OCI-LY3 (cell line): Measurements from ENCODE around the gene KCTD2.
A peak's percentile ranks its signal among the peaks of the same experiment; 100 is the strongest.

ENCODE experiments used
- H2AFZ ChIP-seq: fragments of 200-600, 300-600 bp; shearing (Covaris generic); 2 replicates; pipeline ENCODE4 v1.6.0; 2014; ENCODE audit warnings: antibody characterized with exemption, low read depth, low read length
- H3K27ac ChIP-seq: fragments of 200-600, 300-600 bp; sonication (generic); 2 replicates; pipeline ENCODE4 v1.5.1; 2014; ENCODE audit warnings: mild to moderate bottlenecking, low read length, moderate library complexity, mixed read lengths
- H3K27me3 ChIP-seq: fragments of 200-600, 300-600 bp; sonication (generic); 2 replicates; pipeline ENCODE4 v1.6.1; 2014; ENCODE audit warnings: low read depth, low read length, mixed read lengths
- H3K36me3 ChIP-seq: fragments of 200-600, 300-600 bp; sonication (generic); replicated peaks from 2 replicates; pipeline ENCODE3; 2014; ENCODE audit warnings: low read depth, low read length, mixed read lengths
- H3K4me1 ChIP-seq: fragments of 300-600, 200-600 bp; sonication (generic); 2 replicates; pipeline ENCODE4 v1.6.1; 2014; ENCODE audit warnings: low read length, mixed read lengths
- H3K4me2 ChIP-seq: fragments of 200-600, 300-600 bp; sonication (generic); 2 replicates; pipeline ENCODE4 v1.6.1; 2014; ENCODE audit warnings: low read length, mixed read lengths
- H3K4me3 ChIP-seq: fragments of 300-600, 200-600 bp; sonication (generic); 2 replicates; pipeline ENCODE4 v1.5.1; 2014; ENCODE audit warnings: antibody characterized with exemption, mild to moderate bottlenecking, low read length, moderate library complexity
- H3K79me2 ChIP-seq: fragments of 300-600, 200-600 bp; shearing (Covaris generic); 2 replicates; pipeline ENCODE4 v1.6.1; 2014; ENCODE audit warnings: mild to moderate bottlenecking, low read length, mixed read lengths
- H3K9ac ChIP-seq: fragments of 300-600, 200-600 bp; shearing (Covaris generic); 2 replicates; pipeline ENCODE4 v1.6.0; 2014; ENCODE audit warnings: mild to moderate bottlenecking, low read length, moderate library complexity
- H3K9me3 ChIP-seq: fragments of 200-600, 300-600 bp; shearing (Covaris generic); 2 replicates; pipeline ENCODE4 v1.6.1; 2014; ENCODE audit warnings: low read length, mixed read lengths; ENCODE audit not compliant: insufficient read depth
- H4K20me1 ChIP-seq: fragments of 200-600, 300-600 bp; sonication (generic); 2 replicates; pipeline ENCODE4 v1.6.1; 2016; ENCODE audit warnings: low read length, mixed read lengths; ENCODE audit not compliant: insufficient read depth
- EZH2phosphoT487 ChIP-seq: fragments of 200-600 bp; shearing (Covaris generic); IDR thresholded peaks from 2 replicates; pipeline ENCODE4 v1.6.1; 2018; ENCODE audit warnings: antibody characterized with exemption, mixed run types, low read depth
- TF ChIP-seq, protein P1 (sequence below): fragments of 200-600, 300-600 bp; sonication (generic); IDR thresholded peaks from 2 replicates; pipeline ENCODE4 v1.5.1; 2014; ENCODE audit warnings: antibody characterized with exemption, low read length, low read depth

Gene KCTD2, protein sequence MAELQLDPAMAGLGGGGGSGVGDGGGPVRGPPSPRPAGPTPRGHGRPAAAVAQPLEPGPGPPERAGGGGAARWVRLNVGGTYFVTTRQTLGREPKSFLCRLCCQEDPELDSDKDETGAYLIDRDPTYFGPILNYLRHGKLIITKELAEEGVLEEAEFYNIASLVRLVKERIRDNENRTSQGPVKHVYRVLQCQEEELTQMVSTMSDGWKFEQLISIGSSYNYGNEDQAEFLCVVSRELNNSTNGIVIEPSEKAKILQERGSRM

DNA sequence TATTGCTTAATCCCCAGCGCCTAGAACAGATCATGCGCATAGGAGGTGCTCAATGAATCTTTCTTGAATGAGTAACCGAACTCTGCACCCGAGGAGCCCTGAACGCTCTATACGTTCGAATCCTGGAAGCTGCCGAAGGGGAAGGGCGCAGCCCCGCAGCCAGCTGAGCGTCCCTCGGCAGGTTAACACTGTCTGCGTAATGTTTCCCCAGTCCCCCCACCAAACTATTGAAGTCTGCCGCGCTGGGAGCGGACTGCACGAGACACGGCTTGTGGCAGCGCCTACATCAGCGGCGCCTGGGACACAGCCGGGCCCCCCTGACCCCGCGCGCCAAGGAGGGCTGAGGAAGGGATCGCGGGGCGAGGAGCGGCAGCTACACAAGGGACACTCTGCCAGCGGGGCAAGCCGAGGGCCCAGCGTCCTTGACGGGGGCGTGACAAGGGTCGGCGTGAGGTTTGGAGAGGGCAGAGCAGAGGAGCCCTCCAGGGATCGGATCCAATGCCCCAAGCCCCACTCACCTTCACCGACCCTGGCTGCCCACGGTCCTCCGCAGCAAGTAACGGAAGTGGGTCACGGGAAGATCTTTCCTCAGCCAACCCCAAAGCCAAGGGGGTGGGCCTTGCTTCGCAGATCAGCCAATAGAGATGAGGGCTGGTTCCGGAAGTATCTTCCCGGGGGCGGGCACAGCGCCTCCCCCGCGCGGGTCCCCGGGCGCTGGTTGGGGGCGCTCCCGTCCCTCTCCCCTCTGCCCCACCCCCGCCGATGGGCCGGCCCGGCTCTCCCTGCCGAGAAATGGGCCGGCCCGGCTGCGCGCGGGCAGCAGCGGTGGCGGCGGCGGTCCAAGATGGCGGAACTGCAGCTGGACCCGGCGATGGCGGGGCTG lies at the start of gene KCTD2, which contains the start of gene ATP5PD:
Gene KCTD2 (plus strand): TSS at position 819 of the 883 bp plus-strand sequence. CDS start 26 bp downstream, at position 845.
Gene ATP5PD (minus strand): TSS at position 563 of the 883 bp plus-strand sequence. CDS start 4,319 bp downstream, outside the sequence.
- H3K79me2 ChIP-seq = peaks cover 17% of the 10 kb centered on the region
- peak within 1 kb of the TSS; percentile 99 for H3K4me2 ChIP-seq

DNA sequence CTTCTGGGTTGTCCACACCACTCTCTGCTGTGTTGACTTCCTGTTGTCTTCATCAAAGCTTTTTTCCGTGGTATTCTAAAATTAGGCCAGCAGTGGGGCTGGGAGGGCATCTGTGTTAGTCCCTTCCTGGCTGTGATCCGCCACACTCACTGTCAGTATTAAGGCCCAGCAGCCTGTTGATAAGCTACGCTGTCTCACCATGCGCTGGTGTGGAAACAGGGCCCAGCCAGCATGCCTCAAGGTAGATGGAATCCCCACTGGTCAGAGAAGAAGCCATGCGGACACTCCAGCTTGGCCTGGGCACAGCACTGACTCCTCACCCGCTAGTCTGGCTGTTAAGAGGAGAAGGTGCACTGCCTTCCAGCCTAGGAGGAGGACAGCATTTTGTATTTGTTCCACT lies 48.2 kb upstream of the KCTD2 start:
- no peak overlapping the region for H3K4me2 ChIP-seq
- no peak overlapping the region for H3K4me3 ChIP-seq
- no peaks in the 10 kb centered on the region for H3K27me3 ChIP-seq
- H3K27ac ChIP-seq = no peak overlapping the region
- TF ChIP-seq, protein P1, sequence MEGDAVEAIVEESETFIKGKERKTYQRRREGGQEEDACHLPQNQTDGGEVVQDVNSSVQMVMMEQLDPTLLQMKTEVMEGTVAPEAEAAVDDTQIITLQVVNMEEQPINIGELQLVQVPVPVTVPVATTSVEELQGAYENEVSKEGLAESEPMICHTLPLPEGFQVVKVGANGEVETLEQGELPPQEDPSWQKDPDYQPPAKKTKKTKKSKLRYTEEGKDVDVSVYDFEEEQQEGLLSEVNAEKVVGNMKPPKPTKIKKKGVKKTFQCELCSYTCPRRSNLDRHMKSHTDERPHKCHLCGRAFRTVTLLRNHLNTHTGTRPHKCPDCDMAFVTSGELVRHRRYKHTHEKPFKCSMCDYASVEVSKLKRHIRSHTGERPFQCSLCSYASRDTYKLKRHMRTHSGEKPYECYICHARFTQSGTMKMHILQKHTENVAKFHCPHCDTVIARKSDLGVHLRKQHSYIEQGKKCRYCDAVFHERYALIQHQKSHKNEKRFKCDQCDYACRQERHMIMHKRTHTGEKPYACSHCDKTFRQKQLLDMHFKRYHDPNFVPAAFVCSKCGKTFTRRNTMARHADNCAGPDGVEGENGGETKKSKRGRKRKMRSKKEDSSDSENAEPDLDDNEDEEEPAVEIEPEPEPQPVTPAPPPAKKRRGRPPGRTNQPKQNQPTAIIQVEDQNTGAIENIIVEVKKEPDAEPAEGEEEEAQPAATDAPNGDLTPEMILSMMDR = no peak
- TF ChIP-seq EZH2phosphoT487 = no peak
- H2AFZ ChIP-seq = no peak overlapping the region
- no peak overlapping the region for H3K9ac ChIP-seq
- no peaks in the 10 kb centered on the region for H3K79me2 ChIP-seq
- no peaks in the 10 kb centered on the region for H4K20me1 ChIP-seq
- no peaks in the 10 kb centered on the region for H3K36me3 ChIP-seq
- no peaks in the 10 kb centered on the region for H3K9me3 ChIP-seq
- H3K4me1 ChIP-seq = no peaks in the 10 kb centered on the region

More for the DNA sequence above, at the start of gene KCTD2, which contains the start of gene ATP5PD:
- Histone ChIP-seq H2AFZ (0 out of 2 replicates have a peak within 1 kb of the TSS, but pooled peaks have one; percentile 62), H3K9me3 (no peaks in the 10 kb centered on the region), H3K36me3 (peaks cover 7% of the 10 kb centered on the region), H3K27ac (peak within 1 kb of the TSS; percentile 55), H3K9ac (peak within 1 kb of the TSS; percentile 85), H3K4me1 (peaks cover 19% of the 10 kb centered on the region), H3K4me3 (peak within 1 kb of the TSS; percentile 90), H3K27me3 (no peaks in the 10 kb centered on the region), H4K20me1 (no peaks in the 10 kb centered on the region)
- TF ChIP-seq EZH2phosphoT487 = no peak
- TF ChIP-seq, protein P1 = no peak

DNA sequence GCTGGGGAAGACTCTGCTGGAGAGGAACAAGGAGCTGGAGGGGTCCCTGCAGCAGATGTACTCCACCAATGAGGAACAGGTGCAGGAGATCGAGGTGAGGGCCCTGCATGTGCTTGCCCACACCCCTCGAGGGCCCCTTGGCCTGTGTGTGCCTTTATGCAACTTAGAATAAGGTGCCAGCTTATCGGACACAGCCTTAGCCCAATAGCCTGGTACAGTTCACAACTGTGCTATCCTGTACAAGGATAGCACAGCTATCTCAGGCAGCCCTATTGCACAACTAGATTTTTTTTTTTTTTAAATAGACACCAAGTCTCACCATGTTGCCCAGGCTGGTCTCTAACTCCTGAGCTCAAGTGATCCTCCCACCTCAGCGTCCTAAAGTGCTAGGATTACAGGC lies 47.5 kb upstream of the KCTD2 start:
- H3K36me3 ChIP-seq = no peaks in the 10 kb centered on the region

More for the DNA sequence above, 47.5 kb upstream of the KCTD2 start:
- no peak overlapping the region for H2AFZ ChIP-seq
- H3K27ac ChIP-seq = no peak overlapping the region
- H3K9me3 ChIP-seq = no peaks in the 10 kb centered on the region
- H3K79me2 ChIP-seq = no peaks in the 10 kb centered on the region
- H3K4me3 ChIP-seq = no peak overlapping the region
- H3K9ac ChIP-seq = no peak overlapping the region
- H3K4me1 ChIP-seq = no peaks in the 10 kb centered on the region
- H3K27me3 ChIP-seq = no peaks in the 10 kb centered on the region
- no peak for TF ChIP-seq EZH2phosphoT487
- TF ChIP-seq, protein P1 = no peak
- H3K4me2 ChIP-seq = no peak overlapping the region
- H4K20me1 ChIP-seq = no peaks in the 10 kb centered on the region
